Right lung (tissue), 10 donors: Measurements from ENCODE around the gene PPP1R1A. TPM values are rescaled to one million over a fixed set of nuclear protein-coding genes. Genes with fewer than 3 reads are reported as not detected.

Source experiments
- DNase-seq, 2 donors: peaks; one replicate each; pipeline ENCODE4 v3.0.0-alpha.2; 2013
- long read RNA-seq, 8 donors: transcript quantifications; one replicate each; lab custom pipeline, GENCODE V29; 2026
- polyA plus RNA-seq, 5 donors: library from polyadenylated mRNA; unstranded; fragments of 120-200 nt; gene quantifications; one replicate each; pipeline versions ENCODE4 v1.2.1 to v1.2.3, GENCODE V29; 2013; ENCODE audit warnings: inconsistent platforms in 1 of 5, low replicate concordance in 1 of 5; ENCODE audit not compliant: insufficient read length in 5 of 5, insufficient read depth in 1 of 5

PPP1R1A gene, protein sequence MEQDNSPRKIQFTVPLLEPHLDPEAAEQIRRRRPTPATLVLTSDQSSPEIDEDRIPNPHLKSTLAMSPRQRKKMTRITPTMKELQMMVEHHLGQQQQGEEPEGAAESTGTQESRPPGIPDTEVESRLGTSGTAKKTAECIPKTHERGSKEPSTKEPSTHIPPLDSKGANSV
- polyA plus RNA-seq, result 1 to 10 TPM; 2.3 to 6.9 (median 3.0) TPM
- long read RNA-seq, donor 1, partial matches to known transcripts, result 0 of 2 reads
- long read RNA-seq, donor 1, other reads (novel, unspliced or antisense), result 0 of 2 reads
- long read RNA-seq, donor 2, partial matches to known transcripts, result 0 of 1 reads
- long read RNA-seq, donor 2, other reads (novel, unspliced or antisense), result 0 of 1 reads
- long read RNA-seq, donor 3, transcript PPP1R1A-201 (7 exons, 1,826 nt), result major isoform, 6 of 6 reads
- long read RNA-seq, donor 3, partial matches to known transcripts, result 0 of 6 reads
- long read RNA-seq, donor 3, other reads (novel, unspliced or antisense), result 0 of 6 reads
- long read RNA-seq, donor 4, partial matches to known transcripts, result 0 of 3 reads
- long read RNA-seq, donor 4, other reads (novel, unspliced or antisense), result 0 of 3 reads
- long read RNA-seq, donor 5, partial matches to known transcripts, result 0 of 2 reads
- long read RNA-seq, donor 5, other reads (novel, unspliced or antisense), result 0 of 2 reads
- long read RNA-seq, donor 6, partial matches to known transcripts, result 0 of 1 reads
- long read RNA-seq, donor 6, other reads (novel, unspliced or antisense), result 0 of 1 reads
- long read RNA-seq, donor 7, partial matches to known transcripts, result 0 of 3 reads
- long read RNA-seq, donor 7, other reads (novel, unspliced or antisense), result 0 of 3 reads
- long read RNA-seq, donor 8, partial matches to known transcripts, result 0 of 1 reads
- long read RNA-seq, donor 8, other reads (novel, unspliced or antisense), result 0 of 1 reads

DNA sequence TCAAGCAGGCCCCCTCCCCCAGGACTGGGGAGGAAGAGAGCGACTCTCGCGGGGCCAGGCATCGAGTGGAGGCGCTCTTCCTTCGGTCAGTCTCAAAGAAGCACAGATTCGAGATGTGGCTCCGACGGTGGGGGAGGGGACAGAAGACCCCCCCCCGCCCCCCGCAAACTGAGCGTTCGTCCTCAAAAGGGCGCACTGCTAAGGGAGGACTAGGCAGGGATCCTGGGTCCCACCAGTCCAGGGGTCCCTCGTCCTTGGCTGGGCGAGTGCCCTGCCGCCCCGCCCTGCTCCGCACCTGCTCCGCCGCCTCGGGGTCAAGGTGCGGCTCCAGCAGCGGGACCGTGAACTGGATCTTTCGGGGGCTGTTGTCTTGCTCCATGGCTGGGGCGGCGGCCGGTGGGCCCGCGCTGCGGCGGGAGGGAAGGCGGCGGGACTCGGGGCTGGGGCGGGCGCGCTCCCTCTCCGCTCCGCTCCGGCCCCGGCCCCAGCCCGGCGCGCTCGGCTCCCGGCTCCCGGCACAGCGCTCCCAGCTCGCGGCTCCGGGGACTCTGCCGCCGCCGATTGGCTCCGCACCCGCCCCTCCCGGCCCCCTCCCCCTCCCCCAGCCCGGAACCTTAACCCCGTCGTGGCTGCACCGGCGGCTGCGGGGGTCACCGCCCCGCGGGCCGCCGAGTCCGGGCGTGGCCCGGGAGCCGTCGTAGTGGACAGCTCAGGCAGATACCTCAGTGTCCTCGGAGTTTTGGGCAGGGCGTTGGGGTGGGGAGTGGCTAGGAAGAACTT is at the start of gene PPP1R1A:
PPP1R1A (minus strand) TSS at position 550 of the 780 bp plus-strand sequence; CDS start at position 379, 171 bp downstream.
- no peak for DNase-seq

DNA sequence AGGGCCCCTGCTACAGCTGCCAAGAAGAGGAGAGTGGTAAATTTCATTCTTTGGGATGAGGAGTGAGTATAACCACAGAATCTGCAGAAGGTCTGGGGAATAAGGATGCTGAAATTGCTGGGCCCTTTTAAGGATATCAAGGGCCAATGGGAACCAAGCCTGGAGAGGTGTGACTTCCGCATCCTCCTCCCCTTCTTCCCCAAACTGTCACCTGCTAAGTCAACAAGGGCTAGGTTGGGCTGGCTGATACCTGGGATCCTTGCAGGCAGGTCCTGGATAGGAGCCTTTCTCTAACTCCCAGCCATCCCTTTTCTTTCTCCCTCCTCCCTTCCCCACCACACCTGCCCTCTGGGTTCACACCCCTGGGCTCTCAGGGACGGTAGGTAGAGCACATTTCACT is 46.3 kb upstream of the PPP1R1A start, which contains the start of gene LACRT:
LACRT (minus strand) TSS at position 101 of the 400 bp plus-strand sequence; CDS start at position 47, 54 bp downstream.
- no peak for DNase-seq

DNA sequence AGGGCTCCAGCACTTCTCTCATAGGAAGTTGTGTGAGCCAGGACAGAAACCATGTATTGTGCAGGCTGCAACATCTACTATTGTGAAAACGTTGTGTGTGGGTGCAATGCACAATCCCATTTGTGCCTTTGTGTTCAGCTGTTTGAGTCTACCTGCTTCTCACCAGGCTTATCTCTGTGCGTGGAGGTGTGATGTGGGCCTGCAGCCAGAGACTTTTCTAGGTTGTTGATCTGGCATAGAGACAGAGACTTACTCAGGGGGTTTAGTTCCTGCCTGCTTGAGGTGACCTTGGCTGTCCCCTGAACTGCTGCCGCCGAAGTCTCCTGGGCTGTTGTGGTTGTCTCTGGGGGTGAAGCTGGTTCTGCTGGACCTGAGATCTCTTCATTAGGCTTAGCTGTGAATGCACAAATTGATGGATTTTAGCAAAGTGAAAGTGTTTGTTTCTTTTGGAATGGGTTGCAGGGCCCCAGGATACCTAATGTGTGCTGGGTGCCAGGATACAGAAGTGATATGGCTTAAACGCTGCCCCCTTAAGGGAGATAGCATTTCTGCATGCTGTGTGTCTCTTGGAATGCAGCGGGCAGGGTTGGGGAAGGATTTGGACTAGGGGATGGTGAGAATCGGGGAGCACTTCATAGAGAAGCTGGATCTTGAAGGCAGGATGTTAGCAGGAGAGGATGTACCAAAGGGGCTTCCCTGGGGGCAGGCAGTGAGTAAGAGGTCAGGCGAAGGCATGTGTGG is 43.7 kb upstream of the PPP1R1A start:
- no peak for DNase-seq

DNA sequence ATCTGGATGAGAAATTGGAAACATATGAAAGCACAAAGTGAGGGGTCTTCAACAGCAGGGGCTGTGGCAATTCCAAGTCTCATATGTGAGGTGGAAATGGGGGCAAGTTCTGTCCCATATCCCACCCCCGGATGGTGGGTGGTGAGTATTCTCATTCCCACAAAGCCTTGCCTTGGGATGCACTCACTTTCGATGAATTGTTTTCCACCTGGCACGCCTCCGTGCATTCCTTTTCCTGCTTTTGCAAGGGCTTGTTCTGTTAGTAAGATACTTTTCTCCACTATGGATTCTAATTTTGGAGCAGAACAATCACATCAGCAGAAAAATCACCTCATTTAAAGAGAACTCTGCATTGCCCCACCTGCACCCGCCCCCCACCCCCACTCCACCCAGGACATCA is 43.1 kb upstream of the PPP1R1A start:
- DNase-seq, result no peak

DNA sequence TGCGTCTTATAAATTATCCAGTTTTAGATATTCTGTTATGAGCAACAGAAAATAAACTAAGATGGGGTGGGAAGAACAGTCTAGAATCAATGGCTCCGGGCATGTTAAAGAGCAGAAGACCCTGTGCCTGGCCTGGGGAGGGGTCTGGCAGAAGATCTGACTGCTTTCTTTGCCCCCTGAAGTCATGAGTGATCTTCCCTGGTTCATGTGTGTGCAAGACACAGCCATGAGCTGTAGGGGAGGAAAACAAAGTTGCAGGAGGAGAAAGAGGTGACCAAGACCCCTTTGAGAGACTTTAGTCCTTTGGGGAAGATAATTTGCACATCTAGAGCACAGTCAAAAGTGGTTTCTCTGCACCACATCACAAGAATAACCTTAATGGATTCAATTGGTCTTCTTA is 41.5 kb upstream of the PPP1R1A start:
- DNase-seq, result no peak

DNA sequence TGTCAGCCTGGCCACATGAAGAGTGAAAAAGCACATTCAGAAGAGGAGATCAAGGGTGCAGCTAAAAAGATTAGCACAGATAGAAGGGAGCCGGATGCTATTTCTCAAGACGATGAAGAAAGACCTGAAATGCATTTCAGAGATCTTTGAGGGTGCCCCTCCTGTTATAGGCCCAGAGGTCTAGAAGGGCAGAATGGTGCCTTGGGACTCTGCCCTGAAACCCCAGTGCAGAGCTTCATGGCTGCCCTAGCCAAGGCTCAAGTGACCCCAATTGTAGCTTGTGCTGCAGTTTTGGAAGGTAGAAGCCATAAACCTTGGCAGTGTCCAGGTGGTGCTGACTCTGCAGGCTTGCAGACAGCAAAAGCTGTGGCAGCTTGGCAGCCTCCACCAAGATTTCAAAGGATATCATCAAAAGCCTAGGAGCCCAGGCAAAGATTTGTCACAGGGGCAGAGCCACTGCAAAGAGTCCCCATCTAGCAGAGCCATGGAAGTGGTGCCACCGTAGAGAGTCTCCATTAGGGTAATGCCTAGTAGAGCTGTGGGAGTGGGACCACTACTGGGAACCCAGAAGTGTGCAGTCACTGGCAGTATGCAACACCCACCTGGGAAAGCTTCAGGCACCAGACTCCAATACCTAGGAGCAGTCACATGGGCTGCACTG is 39.9 kb upstream of the PPP1R1A start:
- DNase-seq, result no peak

DNA sequence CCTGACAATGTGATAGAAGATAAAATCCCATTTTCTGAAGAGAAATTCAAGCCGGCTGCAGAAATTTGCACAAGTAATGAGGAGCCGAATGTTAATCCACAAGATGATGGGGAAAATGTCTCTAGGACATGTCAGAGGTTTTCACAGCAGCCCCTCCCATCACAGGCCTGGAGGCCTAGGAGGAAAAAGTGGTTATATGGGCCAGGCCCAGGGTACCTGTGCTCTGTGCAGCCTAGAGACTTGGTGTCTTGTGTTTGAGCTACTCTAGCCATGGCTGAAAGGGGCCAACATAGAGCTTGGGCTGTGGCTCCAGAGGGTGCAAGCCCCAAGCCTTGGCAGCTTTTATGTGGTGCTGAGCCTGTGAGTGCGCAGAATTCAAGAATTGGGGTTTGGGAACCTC is 38.8 kb upstream of the PPP1R1A start:
- DNase-seq, result no peak

DNA sequence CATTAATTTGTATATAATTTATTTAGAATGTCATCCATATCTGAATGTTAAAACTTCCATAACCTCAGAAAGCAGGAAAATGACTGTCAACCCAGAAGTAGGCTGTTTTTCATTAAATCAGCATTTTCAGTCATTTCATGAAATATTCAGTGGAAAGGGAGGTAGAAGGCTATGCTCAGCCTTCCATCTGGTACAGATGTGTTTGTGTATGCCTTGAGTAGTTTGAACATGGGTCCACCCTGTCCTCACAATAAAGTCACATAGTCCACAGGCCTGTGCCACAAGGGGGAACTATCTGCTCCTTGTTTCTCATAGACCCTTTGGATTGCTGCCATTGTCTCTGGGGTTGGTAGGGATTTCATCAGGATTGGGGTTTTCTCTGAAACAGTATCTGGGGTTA is 37.1 kb upstream of the PPP1R1A start:
- DNase-seq, result no peak

DNA sequence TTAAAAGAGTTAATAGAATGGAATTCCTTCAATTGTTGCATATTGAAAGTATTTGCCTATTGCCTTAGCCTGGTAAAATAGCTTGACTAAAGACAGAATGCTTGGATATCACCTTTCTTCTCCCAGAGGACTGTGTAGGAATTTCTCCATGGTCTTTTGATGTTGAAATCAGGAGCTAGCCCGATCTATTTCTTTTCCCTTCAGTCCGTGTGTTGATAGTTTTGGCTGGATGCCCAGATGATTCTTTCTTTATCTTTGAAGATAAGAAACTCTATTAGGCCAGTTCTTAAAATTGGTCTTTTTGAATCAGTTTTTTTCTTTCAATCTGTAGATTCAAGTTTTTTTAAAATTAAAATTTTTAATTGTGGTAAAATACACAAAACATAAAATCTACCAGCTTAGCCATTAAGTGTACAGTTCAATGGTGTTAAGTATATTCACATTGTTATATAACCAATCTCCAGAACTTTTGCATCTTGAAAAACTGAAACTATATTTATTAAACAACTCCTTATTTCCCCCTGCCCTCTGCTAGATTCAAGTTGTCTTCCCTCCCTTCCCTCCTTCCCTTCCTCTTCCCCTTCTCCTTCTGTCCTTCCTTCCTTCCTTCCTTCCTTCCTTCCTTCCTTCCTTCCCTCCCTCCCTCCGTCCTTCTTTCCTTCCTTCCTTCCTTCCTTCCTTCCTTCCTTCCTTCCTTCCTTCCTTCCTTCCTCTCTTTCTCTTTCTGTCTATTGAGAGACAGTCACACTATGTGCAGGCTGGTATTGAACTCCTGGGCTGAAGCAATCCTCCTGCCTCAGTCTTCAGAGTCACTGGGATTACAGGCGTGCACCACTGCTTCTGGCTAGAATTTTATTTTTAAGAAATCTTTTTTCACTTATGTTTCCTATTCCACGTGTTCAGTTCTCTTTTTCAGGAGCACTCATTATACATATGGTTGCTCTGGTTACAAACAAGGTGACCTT is 36.1 kb upstream of the PPP1R1A start:
- no peak for DNase-seq

DNA sequence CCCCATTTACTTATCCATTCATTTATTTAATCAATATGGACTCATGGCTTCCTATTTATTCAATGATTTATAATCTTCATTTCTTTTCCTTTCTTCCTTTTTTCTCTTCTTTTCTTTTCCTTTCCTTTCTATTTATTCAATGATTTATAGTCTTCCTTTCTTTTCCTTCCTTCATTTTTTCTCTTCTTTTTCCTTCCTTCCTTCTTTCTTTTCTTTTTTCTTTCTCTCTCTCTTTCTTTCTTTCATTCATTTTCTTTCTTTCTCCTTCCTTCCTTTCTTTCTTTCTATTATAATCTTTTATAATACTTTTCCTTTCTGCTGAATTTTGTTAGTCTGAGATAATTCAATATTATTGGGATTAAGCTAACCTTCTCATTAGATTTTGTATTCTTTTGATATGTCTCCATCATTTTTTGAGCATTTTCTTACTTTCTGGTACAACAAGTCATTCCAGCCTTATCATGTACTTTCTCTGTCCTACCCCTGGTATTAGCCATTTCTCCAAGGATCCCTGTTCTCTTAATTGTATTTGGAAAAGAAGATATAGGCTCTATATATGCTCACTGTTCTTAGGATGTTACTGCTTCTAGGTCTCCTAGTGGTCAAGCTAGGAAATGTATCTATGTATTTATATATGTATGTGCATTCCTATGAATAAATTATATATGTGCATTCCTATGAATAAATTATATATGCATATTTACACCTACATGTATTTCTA is 34.2 kb upstream of the PPP1R1A start:
- DNase-seq, result no peak

DNA sequence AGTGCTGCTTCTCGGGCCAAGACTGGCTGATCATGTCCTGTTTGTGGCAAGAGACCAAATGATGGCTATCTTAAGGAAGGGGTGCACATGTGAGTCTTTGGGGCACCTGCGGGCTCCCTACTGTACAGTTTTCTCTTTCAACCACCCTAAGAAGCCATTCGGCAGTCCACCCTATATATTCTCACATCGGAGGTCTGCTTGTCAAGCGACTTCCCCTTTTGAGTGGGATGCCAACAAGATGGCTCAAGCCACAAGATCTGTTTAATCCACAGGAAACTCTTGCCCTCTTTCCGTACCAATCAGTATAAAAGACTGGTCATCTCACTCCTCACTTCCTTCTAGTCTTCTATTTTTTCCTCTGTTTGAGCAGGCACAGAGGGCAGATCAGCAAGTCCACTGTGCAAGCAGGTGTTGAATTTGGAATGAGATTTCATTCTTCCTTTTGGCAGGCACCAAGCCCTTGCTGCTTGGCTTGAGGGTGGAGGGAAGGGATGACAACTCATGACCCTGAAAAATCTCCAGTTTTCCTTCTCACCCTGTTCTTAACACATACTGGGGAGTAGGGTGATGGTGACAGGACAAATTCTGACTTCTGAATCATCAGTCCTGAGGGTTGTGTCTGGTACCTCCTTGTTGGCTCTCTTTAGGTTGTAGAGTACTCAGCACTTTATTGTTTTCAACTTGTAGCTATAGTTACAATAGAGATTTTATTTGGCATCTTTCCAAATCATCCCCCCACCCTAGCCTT is 28.6 kb upstream of the PPP1R1A start:
- no peak for DNase-seq

DNA sequence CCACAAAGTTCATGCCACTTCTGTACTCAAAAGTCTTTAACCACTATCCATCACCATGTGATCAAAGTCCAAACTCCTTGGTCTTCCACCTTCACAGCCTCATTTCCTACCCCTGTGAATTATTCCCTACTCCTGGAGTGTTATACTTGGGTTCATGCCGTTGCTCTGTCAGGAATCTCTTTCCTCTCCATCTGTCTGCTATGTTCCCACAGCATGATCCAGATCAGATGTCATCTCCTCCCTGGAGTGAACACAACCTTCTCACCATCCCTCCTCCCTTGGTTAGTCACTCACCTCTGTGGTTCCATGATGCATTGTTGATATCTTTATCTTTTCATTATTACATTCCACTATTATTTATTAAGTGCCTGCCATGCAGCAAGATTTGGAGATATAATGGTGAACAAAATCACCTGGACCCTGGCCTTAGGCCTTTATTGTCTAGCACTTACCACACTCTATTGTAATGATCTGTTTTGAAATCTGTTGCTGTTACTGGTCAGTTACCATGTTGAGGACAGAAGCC is 23.8 kb upstream of the PPP1R1A start:
- DNase-seq, result no peak

DNA sequence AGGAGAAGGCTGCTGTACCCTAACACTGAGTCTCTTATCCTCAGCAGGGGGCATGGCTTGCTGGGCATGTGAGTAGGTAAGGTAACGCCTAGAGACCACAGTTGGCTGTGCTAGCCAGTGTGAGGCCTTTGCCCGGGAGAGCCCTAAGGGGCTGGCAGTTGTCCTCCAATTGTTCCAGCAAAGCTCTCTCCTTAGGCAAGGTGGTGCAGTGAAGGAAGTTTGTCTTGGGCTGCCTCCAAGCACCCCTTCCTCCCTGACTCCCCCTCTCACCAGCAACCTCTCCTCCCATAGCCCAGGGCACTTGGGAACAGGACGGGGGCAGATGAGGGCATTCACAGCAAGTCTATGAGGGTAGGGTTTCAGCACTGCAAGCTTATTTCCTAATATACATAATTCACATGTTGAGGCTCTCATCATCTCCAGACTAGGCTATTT is 23.3 kb upstream of the PPP1R1A start:
- no peak for DNase-seq

DNA sequence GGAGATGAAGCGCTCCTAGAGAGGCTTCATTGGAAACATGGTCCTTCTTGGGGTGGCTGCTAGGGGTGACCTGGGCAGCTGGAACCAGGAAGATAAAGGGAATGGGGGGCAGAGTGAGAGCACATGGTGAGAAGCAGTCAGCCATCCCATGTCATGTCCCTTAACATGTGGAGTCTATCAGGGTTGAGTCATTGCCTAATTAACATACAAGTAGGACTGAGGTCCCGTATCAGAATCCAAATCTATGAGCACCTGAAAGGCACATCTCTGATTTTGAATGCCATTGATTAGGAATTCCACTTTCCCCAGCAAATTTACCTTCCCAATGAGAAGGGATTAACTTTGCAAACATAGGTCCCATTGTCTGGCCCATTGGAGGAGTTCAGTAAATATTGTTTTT is 20.3 kb upstream of the PPP1R1A start:
- DNase-seq, result no peak

DNA sequence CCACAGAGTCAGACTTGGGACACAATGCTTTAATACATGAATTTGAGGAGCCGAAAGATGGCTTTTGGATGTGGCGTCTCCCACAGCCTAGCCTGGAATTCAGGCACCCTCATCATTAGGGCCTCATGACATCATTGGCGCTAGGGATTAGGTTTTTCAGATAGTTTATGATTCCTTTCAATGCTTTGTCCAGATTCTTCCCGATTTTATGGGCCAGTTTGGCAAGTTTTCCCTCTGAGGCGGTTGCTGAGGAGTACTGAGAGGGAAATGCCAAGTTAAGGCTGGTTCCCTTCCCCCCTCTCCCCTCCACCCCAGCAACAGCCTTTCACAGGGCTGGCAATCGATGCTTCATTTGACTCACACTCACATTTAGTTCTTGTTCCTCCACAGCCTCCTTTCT is 19.7 kb upstream of the PPP1R1A start:
- no peak for DNase-seq

DNA sequence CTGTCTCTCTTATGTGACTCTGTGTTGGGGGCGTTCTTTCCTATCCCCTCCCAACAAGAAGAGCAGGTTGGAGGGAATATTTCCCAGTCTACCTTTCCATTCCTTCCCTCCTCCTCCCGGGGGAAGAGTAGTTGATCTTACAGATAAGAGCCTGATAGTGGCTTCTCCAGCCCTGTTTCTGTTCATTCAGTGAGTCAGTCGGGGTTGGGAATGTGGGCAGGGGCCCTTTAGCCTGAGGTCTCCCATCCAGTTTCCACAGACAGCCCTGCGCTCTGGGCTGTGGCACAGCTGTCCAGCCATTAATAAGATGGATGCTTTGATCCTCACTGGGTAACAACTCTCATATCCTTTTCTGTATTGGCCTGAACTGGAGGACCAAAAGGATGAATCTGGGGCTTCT is 18.1 kb upstream of the PPP1R1A start:
- DNase-seq, result no peak
